GM13976 (cell line): ENCODE measurements around the gene TOP2B.

Experiments used
- DNase-seq: peaks from one replicate; pipeline ENCODE4 v3.0.0; 2012; ENCODE audit warnings: low spot score
- CTCF ChIP-seq: IDR thresholded peaks from 2 replicates; pipeline ENCODE4 v1.5.1; 2012; ENCODE audit warnings: borderline replicate concordance, mild to moderate bottlenecking; ENCODE audit not compliant: insufficient read depth; ENCODE audit errors: extremely low read depth, missing control alignments, control extremely low read depth
- in situ Hi-C: fragments of 300-500 bp; cut with MboI; formaldehyde crosslinking; loops from one replicate; pipeline ENCODE4 v1.12.0; 2022; ENCODE audit warnings: low sequenced_read_pairs, mixed read lengths, inconsistent platforms; ENCODE audit not compliant: unreplicated experiment

The TOP2B gene

DNA sequence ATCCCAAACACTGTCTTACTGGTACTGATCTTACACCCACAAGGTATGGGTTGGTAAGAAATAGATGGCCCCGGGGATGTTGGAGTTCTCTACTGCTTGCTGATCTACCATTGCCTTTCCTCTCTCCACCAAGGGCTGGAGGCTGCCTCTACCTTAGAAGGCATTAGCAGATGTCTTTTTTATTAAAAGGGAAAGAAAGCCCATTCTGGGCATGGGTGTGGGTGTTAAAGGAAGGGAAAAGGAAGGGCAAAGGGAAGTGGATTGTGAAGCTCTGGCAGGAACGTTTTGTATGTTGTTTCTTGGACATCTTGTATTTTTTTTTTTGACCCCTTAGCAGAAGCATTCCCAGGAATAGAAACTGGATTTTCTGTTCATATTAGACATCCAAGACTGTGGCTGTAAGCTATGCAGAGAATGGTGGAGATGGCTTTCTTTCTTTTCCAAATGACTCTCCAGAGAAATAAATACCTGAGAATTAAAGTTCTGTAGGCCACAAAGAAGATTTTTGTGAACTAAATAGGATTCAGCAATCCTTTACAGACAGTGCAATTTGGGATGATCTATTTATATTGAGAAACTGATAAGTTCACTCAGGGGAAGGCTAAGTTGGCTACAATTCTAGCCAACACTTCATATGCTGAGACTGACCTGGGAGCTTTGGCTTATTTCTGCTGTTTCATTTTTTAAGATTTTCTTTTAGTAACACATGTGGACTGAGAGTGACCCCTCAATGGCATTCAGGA lies 108.8 kb downstream of the TOP2B start:
- DNase-seq, result no peak
- in situ Hi-C loops, result no loop called here
- TF ChIP-seq CTCF, result no peak

- TF ChIP-seq CTCF, result no peak
- no peak for DNase-seq
- in situ Hi-C loops, result no loop called here
Measured at GRCh38 chr3:25554376-25554775, 110.3 kb downstream of the TOP2B start.

- no peak for DNase-seq
- no peak for TF ChIP-seq CTCF
- in situ Hi-C loops, result no loop called here
Measured at GRCh38 chr3:25552251-25552650, 112.5 kb downstream of the TOP2B start.

GRCh38 chr3:25548836-25549235 lies 115.9 kb downstream of the TOP2B start:
- no peak for DNase-seq
- no peak for TF ChIP-seq CTCF
- in situ Hi-C loops, result no loop called here

GRCh38 chr3:25547943-25548674 lies 116.6 kb downstream of the TOP2B start:
- no peak for TF ChIP-seq CTCF
- DNase-seq, result no peak
- in situ Hi-C loops, result no loop called here
